NCI-H2081 (cell line): ENCODE data around the gene ENG.
"Not testable (repeated sequence)": the region's sequence is repeated elsewhere in the genome, so short reads cannot be mapped to it uniquely, and the experiment has no call there.

ENCODE experiments used
- DNase-seq, 2 experiments: peaks; one replicate each; lab custom pipeline; 2025; lab: John Stamatoyannopoulos, UW

Gene ENG

DNA sequence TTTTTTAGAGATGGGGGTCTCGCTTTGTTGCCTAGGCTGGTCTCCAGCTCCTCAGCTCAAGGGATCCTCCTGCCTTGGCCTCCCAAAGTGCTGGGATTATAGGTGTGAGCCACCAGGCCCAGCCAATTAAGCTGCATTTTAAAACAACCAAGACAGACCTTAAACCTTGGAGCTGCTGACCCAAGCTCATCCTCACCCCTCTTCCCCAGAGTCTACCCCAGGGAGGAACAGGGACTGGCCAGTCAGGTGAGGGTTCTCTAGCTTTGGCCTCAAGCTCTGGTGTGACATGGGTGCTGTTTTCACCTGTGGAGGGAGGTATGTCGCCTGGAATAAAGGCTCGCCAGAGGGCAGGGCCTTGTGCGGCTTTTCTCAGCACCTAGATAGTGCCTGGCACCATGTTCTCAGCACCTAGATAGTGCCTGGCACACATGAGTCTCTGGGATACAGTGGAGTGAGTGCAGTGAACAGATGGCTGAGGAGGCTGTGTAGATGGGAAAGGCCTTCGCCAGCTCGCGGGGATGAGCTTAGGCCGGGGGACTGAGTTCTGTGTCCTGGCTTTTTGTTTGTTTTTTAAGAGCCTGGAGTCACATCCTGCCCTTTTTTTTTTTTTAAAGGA, 61.3 kb downstream of the ENG start:
- no peak for DNase-seq

- no peak for DNase-seq
Observed at GRCh38 chr9:127792417-127793031, 61.9 kb downstream of the ENG start.

- no peak for DNase-seq
Observed at GRCh38 chr9:127791085-127791484, 63.4 kb downstream of the ENG start.

- no peak for DNase-seq
Observed at GRCh38 chr9:127790094-127790855, 64.2 kb downstream of the ENG start.

GRCh38 chr9:127789179-127789578, 65.3 kb downstream of the ENG start:
- no peak for DNase-seq

GRCh38 chr9:127788337-127789011, 66.0 kb downstream of the ENG start:
- no peak for DNase-seq

GRCh38 chr9:127786773-127787104, 67.7 kb downstream of the ENG start:
- DNase-seq: no peak

DNA sequence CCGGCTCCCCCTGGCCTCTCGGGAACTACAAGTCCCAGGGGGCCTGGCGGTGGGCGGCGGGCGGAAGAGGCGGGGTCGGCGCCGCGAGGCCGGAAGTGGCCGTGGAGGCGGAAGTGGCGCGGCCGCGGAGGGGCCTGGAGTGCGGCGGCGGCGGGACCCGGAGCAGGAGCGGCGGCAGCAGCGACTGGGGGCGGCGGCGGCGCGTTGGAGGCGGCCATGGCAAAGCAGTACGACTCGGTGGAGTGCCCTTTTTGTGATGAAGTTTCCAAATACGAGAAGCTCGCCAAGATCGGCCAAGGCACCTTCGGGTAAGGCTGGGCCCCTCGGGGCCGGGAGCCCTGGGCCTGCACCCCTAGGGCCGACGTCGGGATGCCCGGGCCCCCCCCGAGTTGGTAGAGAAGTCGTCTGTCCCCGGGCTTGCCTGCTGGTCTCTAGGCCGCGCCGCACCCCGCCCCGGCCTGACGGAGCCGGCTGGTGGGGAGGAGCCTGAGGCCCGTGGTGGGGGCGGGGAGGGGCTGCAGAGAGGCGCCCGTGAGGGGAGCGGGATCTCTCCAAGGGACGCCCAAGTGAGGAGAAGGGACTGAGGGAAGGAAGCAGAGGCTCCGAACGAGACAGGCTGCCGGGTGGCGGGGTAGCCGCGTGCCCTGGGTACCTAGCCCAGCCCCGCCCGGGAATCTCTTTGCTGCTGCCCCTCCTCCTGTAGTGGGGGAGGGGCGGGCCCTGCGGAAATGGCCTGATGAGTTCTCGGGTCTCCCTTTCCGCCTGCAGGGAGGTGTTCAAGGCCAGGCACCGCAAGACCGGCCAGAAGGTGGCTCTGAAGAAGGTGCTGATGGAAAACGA, 68.3 kb downstream of the ENG start, which contains the start of gene CDK9:
TSS of gene CDK9 (plus strand) at position 102 of the 840 bp plus-strand sequence. CDS start at position 217, 115 bp downstream.
- DNase-seq: peak; percentile 87 to 93

DNA sequence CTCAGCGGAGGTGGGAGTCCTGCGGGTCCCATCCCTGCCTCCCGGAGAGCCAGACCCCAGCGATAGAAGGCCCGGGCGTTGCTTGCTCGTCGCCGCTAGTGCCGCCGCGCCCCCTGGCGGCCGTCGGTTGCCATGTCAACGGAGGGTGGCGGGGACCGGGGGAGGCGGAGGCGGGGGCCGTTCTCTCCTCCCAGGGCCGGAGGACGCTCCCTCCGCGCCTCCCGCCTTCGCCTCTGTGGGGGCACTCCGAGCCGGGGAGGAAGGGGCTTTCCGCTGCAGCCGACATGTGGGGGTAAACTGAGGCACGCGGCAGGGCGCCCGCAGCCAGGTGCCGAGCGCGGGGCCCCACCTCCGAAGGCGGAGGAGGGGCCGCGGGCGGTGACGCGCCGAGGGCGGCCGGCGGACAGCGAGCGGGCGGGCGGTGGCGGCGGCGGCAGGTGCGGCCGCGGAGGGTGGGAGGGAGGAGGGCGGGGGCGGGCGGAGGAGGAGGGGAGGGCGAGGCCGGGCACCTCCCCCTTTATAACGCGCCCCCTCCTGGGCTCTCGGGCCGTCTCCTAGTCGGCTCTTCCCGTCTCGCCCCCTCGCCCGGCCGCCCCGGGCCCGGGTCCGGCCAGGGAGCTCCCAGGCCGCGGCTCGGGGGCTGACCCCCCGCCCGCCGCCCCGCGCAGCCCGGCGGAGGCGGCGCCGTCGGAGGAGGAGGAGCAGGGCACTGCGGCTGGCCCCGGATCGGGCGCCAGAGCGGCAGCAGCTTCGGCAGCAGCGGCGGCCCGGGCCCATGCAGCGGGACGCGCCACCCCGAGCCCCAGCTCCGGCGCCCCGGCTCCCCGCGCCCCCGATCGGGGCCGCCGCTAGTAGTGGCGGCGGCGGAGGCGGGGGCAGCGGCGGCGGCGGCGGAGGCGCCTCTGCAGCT, 69.2 kb downstream of the ENG start:
- DNase-seq: peak; percentile 78 to 81

GRCh38 chr9:127783111-127784008, 71.1 kb downstream of the ENG start:
- DNase-seq: no peak

- no peak for DNase-seq
Observed at GRCh38 chr9:127781806-127782205, 72.7 kb downstream of the ENG start.

DNA sequence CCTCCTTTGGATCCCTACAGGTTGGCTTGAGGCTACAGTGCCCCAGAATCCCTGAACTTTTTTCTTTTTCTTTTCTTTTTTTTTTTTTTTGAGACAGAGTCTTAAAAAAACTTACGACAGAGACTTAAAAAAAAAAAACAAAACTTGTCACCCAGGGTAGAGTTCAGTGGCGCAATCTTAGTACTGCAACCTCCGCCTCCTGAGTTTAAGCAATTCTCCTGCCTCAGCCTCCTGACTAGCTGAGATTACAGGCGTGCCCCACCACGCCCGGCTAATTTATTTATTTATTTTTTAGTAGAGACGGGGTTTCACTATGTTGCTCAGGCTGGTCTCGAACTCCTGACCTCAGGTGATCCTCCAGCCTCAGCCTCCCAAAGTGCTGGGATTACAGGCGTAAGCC, 73.5 kb downstream of the ENG start:
- not testable (repeated sequence) for DNase-seq

- no peak for DNase-seq
Observed at GRCh38 chr9:127780126-127780885, 74.2 kb downstream of the ENG start.

- DNase-seq: no peak
Observed at GRCh38 chr9:127779136-127779981, 75.1 kb downstream of the ENG start.

GRCh38 chr9:127778280-127779135, 76.0 kb downstream of the ENG start, which contains the start of gene SH2D3C:
TSS of gene SH2D3C (minus strand) at chr9:127778666. CDS start at chr9:127778627, 39 bp downstream.
- DNase-seq: no peak

DNA sequence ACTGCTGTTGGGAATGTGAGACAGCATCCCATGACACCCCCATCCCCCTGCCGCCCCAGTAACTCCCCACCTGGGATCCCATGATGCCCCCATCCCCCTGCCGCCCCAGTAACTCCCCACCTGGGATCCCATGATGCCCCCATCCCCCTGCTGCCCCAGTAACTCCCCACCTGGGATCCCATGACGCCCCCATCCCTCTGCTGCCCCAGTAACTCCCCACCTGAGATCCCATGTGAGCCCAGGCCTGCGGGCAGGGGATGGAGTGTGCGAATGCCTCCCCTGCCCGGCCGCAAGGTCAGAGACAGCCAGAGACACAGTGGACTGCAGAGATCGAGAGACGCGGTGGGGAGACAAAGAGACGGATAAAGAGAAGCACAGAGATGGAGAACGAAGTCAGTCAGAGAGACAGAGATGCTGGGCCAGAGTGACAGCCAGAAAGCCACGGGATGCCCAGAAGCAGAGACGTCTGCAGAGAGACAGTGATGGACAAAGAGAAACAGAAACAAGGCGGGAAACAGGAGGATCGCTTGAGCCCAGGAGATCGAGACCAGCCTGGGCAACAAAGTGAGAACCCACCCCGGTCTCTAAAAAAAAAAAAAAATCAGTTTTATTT, 77.0 kb downstream of the ENG start:
- DNase-seq: no peak
